Astrocyte (in vitro differentiated cells and primary cell): ENCODE results near the gene CBX7. TPM values are rescaled to one million over a fixed set of nuclear protein-coding genes. Genes with fewer than 3 reads are reported as not detected.

Source experiments
- DNase-seq: peaks from one replicate; pipeline ENCODE4 v3.0.0-alpha.2; 2010; ENCODE audit warnings: low read depth
- FAIRE-seq: peaks from 2 replicates; lab custom pipeline; 2011; peaks lifted over from hg19 to GRCh38; lab: Jason Lieb, UNC
- H2AFZ ChIP-seq: 2 replicates; pipeline ENCODE4 v1.6.0; 2012; ENCODE audit warnings: low read depth, low read length, inconsistent platforms
- H3K27ac ChIP-seq: 2 replicates; pipeline ENCODE4 v1.5.1; 2011; ENCODE audit warnings: low read depth, low read length, inconsistent platforms
- H3K27me3 ChIP-seq: 2 replicates; pipeline ENCODE4 v1.6.0; 2011; ENCODE audit warnings: low read length, inconsistent platforms; ENCODE audit not compliant: insufficient read depth
- H3K36me3 ChIP-seq: 2 replicates; pipeline ENCODE4 v1.5.1; 2011; ENCODE audit warnings: low read length, inconsistent platforms; ENCODE audit not compliant: insufficient read depth
- H3K4me1 ChIP-seq: 2 replicates; pipeline ENCODE4 v1.5.1; 2011; ENCODE audit warnings: low read length, inconsistent platforms; ENCODE audit not compliant: insufficient read depth
- H3K4me2 ChIP-seq: 2 replicates; pipeline ENCODE4 v1.6.0; 2012; ENCODE audit warnings: low read length, inconsistent platforms
- H3K4me3 ChIP-seq: 2 replicates; pipeline ENCODE4 v1.5.1; 2011; ENCODE audit warnings: low read depth, mild to moderate bottlenecking, low read length, inconsistent platforms; ENCODE audit not compliant: insufficient read depth
- H3K79me2 ChIP-seq: 2 replicates; pipeline ENCODE4 v1.6.0; 2012; ENCODE audit warnings: mild to moderate bottlenecking, low read length, inconsistent platforms; ENCODE audit not compliant: insufficient read depth
- H3K9ac ChIP-seq: 2 replicates; pipeline ENCODE4 v1.6.0; 2012; ENCODE audit warnings: mild to moderate bottlenecking, low read length, inconsistent platforms
- H3K9me3 ChIP-seq: 2 replicates; pipeline ENCODE4 v1.5.1; 2012; ENCODE audit warnings: low read depth, mild to moderate bottlenecking, low read length, inconsistent platforms; ENCODE audit not compliant: insufficient read depth
- H4K20me1 ChIP-seq: 2 replicates; pipeline ENCODE4 v1.6.0; 2012; ENCODE audit warnings: low read length, inconsistent platforms; ENCODE audit not compliant: insufficient read depth
- H3K27ac Mint-ChIP-seq: one replicate; pipeline ENCODE4 v1.8.0; 2021; ENCODE audit warnings: mild to moderate bottlenecking, mixed read lengths; ENCODE audit not compliant: unreplicated experiment
- H3K27me3 Mint-ChIP-seq: one replicate; pipeline ENCODE4 v1.8.0; 2021; ENCODE audit warnings: low read depth, mixed read lengths; ENCODE audit not compliant: unreplicated experiment
- H3K36me3 Mint-ChIP-seq: one replicate; pipeline ENCODE4 v1.8.0; 2021; ENCODE audit warnings: low read depth, mixed read lengths; ENCODE audit not compliant: unreplicated experiment
- H3K4me1 Mint-ChIP-seq: one replicate; pipeline ENCODE4 v1.8.0; 2021; ENCODE audit warnings: low read depth, mixed read lengths; ENCODE audit not compliant: unreplicated experiment
- H3K4me3 Mint-ChIP-seq: one replicate; pipeline ENCODE4 v1.8.0; 2021; ENCODE audit warnings: mild to moderate bottlenecking, moderate library complexity, mixed read lengths; ENCODE audit not compliant: unreplicated experiment
- H3K9me3 Mint-ChIP-seq: one replicate; pipeline ENCODE4 v1.8.0; 2021; ENCODE audit warnings: mild to moderate bottlenecking, mixed read lengths; ENCODE audit not compliant: unreplicated experiment
- CTCF ChIP-seq: IDR thresholded peaks from 2 replicates; pipeline ENCODE4 v1.5.1; 2011; ENCODE audit warnings: low read depth, mild to moderate bottlenecking, inconsistent platforms, low read length, moderate library complexity; ENCODE audit not compliant: insufficient read depth
- EZH2 ChIP-seq: IDR thresholded peaks from 2 replicates; pipeline ENCODE4 v1.6.1; 2012; ENCODE audit warnings: mild to moderate bottlenecking, low read length, inconsistent platforms; ENCODE audit not compliant: insufficient read depth
- total RNA-seq: library from RNA; stranded (reverse); gene quantifications from 2 replicates; pipeline ENCODE4 v1.2.1, GENCODE V29; 2021

The CBX7 gene
- total RNA-seq, 1 donor from 2014 or later, result 1.2 TPM

DNA sequence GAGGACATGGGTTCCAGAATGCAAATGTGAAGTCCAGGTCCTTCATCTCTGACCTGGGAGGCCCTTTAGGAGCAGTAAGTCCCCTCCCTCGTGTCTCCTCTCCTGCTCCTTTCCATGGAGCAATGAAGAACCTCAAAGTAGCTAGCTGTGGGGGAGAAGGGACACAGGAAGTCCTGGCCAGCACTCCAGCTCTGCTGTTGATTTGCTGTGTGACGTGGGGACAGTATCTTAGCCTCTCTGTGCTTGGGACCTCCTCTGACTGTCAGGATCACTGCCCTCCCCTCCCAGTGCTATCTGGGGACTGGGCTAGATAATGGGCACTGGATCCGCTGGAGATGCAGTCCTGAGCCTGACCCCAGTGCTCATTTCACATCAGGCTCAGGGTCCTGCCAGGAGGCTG, 56.5 kb downstream of the CBX7 start:
- Mint-ChIP-seq H3K27me3 (peaks cover 23% of the 10 kb centered on the region), H3K36me3 (peaks cover 4% of the 10 kb centered on the region), H3K9me3 (no peaks in the 10 kb centered on the region), H3K4me1 (peaks cover 5% of the 10 kb centered on the region), H3K27ac (no peak overlapping the region), H3K4me3 (no peak overlapping the region)
- H3K4me3 ChIP-seq, result no peak overlapping the region
- no peak for TF ChIP-seq CTCF
- no peak for TF ChIP-seq EZH2
- H3K79me2 ChIP-seq, result no peaks in the 10 kb centered on the region
- no peaks in the 10 kb centered on the region for H3K36me3 ChIP-seq
- FAIRE-seq (no peak), DNase-seq (no peak)
- H4K20me1 ChIP-seq, result no peaks in the 10 kb centered on the region
- H3K27ac ChIP-seq, result no peak overlapping the region
- H3K4me1 ChIP-seq, result peaks cover 3% of the 10 kb centered on the region
- H3K9me3 ChIP-seq, result no peaks in the 10 kb centered on the region
- H3K9ac ChIP-seq, result no peak overlapping the region
- no peaks in the 10 kb centered on the region for H3K27me3 ChIP-seq
- H3K4me2 ChIP-seq, result no peak overlapping the region
- H2AFZ ChIP-seq, result no peak overlapping the region

- H3K79me2 ChIP-seq, result no peaks in the 10 kb centered on the region
- no peak for FAIRE-seq
Measured at GRCh38 chr22:39094717-39095389, 57.6 kb downstream of the CBX7 start.

More at GRCh38 chr22:39094717-39095389, 57.6 kb downstream of the CBX7 start:
- peaks cover 3% of the 10 kb centered on the region for H3K4me1 ChIP-seq
- Mint-ChIP-seq H3K27ac (no peak overlapping the region), H3K4me1 (peaks cover 6% of the 10 kb centered on the region), H3K4me3 (no peak overlapping the region), H3K36me3 (peaks cover 5% of the 10 kb centered on the region), H3K27me3 (peaks cover 21% of the 10 kb centered on the region), H3K9me3 (no peaks in the 10 kb centered on the region)
- H3K9me3 ChIP-seq, result no peaks in the 10 kb centered on the region
- no peak overlapping the region for H3K9ac ChIP-seq
- H3K4me2 ChIP-seq, result no peak overlapping the region
- H3K36me3 ChIP-seq, result no peaks in the 10 kb centered on the region
- no peaks in the 10 kb centered on the region for H4K20me1 ChIP-seq
- H3K27me3 ChIP-seq, result no peaks in the 10 kb centered on the region
- H2AFZ ChIP-seq, result no peak overlapping the region
- no peak overlapping the region for H3K27ac ChIP-seq
- TF ChIP-seq CTCF, result no peak
- no peak for TF ChIP-seq EZH2
- DNase-seq, result no peak
- H3K4me3 ChIP-seq, result no peak overlapping the region
